HUES6 (cell line): Measurements from ENCODE around the gene TBX19.

Source experiments
- H3K27ac ChIP-seq: 2 replicates; pipeline ENCODE4 v1.7.0; 2013; ENCODE audit warnings: low read depth, mild to moderate bottlenecking, low read length, inconsistent platforms
- H3K27me3 ChIP-seq: 2 replicates; pipeline ENCODE4 v1.6.1; 2013; ENCODE audit warnings: low read length; ENCODE audit not compliant: control insufficient read depth, insufficient read depth
- H3K36me3 ChIP-seq: 2 replicates; pipeline ENCODE4 v1.6.1; 2013; ENCODE audit warnings: low read length; ENCODE audit not compliant: control insufficient read depth, insufficient read depth
- H3K4me1 ChIP-seq: 2 replicates; pipeline ENCODE4 v1.6.1; 2013; ENCODE audit warnings: low read length; ENCODE audit not compliant: control insufficient read depth, insufficient read depth
- H3K4me3 ChIP-seq: 2 replicates; pipeline ENCODE4 v1.5.1; 2013; ENCODE audit warnings: low read depth, low read length
- H3K9ac ChIP-seq: one replicate; pipeline ENCODE4 v1.6.1; 2013; ENCODE audit warnings: mild to moderate bottlenecking, low read length
- H3K9me3 ChIP-seq: 2 replicates; pipeline ENCODE4 v1.6.1; 2013; ENCODE audit warnings: low read depth, low read length; ENCODE audit not compliant: control insufficient read depth, insufficient read depth

The TBX19 gene

GRCh38 chr1:168279253-168279652 lies 1.4 kb upstream of the TBX19 start:
- H3K9ac ChIP-seq, result no peak overlapping the region
- no peaks in the 10 kb centered on the region for H3K36me3 ChIP-seq
- no peaks in the 10 kb centered on the region for H3K27me3 ChIP-seq
- no peaks in the 10 kb centered on the region for H3K9me3 ChIP-seq
- H3K27ac ChIP-seq, result no peak overlapping the region
- H3K4me3 ChIP-seq, result no peak overlapping the region
- H3K4me1 ChIP-seq, result no peaks in the 10 kb centered on the region

GRCh38 chr1:168281603-168282325 lies 1.1 kb downstream of the TBX19 start:
- H3K4me3 ChIP-seq, result no peak overlapping the region
- no peaks in the 10 kb centered on the region for H3K36me3 ChIP-seq
- no peak overlapping the region for H3K27ac ChIP-seq
- no peak overlapping the region for H3K9ac ChIP-seq
- no peaks in the 10 kb centered on the region for H3K27me3 ChIP-seq
- peaks cover 16% of the 10 kb centered on the region for H3K4me1 ChIP-seq
- H3K9me3 ChIP-seq, result no peaks in the 10 kb centered on the region

- Histone ChIP-seq H3K4me1 (peaks cover 16% of the 10 kb centered on the region), H3K27ac (no peak overlapping the region), H3K4me3 (no peak overlapping the region), H3K36me3 (no peaks in the 10 kb centered on the region), H3K9me3 (no peaks in the 10 kb centered on the region), H3K27me3 (no peaks in the 10 kb centered on the region), H3K9ac (no peak overlapping the region)
These were observed 4.8 kb downstream of the TBX19 start for GRCh38 chr1:168285521-168285790.

- no peak overlapping the region for H3K9ac ChIP-seq
- H3K36me3 ChIP-seq, result no peaks in the 10 kb centered on the region
- H3K27me3 ChIP-seq, result no peaks in the 10 kb centered on the region
- H3K27ac ChIP-seq, result no peak overlapping the region
- peaks cover 20% of the 10 kb centered on the region for H3K4me1 ChIP-seq
- no peak overlapping the region for H3K4me3 ChIP-seq
- H3K9me3 ChIP-seq, result no peaks in the 10 kb centered on the region
These were observed 5.6 kb downstream of the TBX19 start for GRCh38 chr1:168285971-168286927.

- Histone ChIP-seq H3K36me3 (no peaks in the 10 kb centered on the region), H3K4me3 (no peak overlapping the region), H3K9ac (no peak overlapping the region)
These were observed 6.6 kb downstream of the TBX19 start for GRCh38 chr1:168287237-168287664.

GRCh38 chr1:168288311-168289052 lies 7.8 kb downstream of the TBX19 start:
- no peak overlapping the region for H3K27ac ChIP-seq

More at GRCh38 chr1:168287237-168287664, 6.6 kb downstream of the TBX19 start:
- Histone ChIP-seq H3K9me3 (no peaks in the 10 kb centered on the region), H3K27ac (no peak overlapping the region), H3K27me3 (no peaks in the 10 kb centered on the region), H3K4me1 (peaks cover 30% of the 10 kb centered on the region)

GRCh38 chr1:168291222-168291837 lies 10.7 kb downstream of the TBX19 start:
- no peak overlapping the region for H3K4me3 ChIP-seq
- H3K9ac ChIP-seq, result no peak overlapping the region
- no peaks in the 10 kb centered on the region for H3K36me3 ChIP-seq
- peaks cover 15% of the 10 kb centered on the region for H3K4me1 ChIP-seq
- no peak overlapping the region for H3K27ac ChIP-seq
- H3K27me3 ChIP-seq, result no peaks in the 10 kb centered on the region
- no peaks in the 10 kb centered on the region for H3K9me3 ChIP-seq

More at GRCh38 chr1:168288311-168289052, 7.8 kb downstream of the TBX19 start:
- H3K4me3 ChIP-seq, result no peak overlapping the region
- no peaks in the 10 kb centered on the region for H3K27me3 ChIP-seq
- H3K9ac ChIP-seq, result no peak overlapping the region
- H3K36me3 ChIP-seq, result no peaks in the 10 kb centered on the region
- H3K4me1 ChIP-seq, result peaks cover 30% of the 10 kb centered on the region
- no peaks in the 10 kb centered on the region for H3K9me3 ChIP-seq

- H3K36me3 ChIP-seq, result no peaks in the 10 kb centered on the region
- H3K9me3 ChIP-seq, result no peaks in the 10 kb centered on the region
- no peak overlapping the region for H3K4me3 ChIP-seq
- H3K9ac ChIP-seq, result no peak overlapping the region
- H3K27me3 ChIP-seq, result no peaks in the 10 kb centered on the region
- H3K4me1 ChIP-seq, result peaks cover 14% of the 10 kb centered on the region
- H3K27ac ChIP-seq, result no peak overlapping the region
These were observed 12.7 kb downstream of the TBX19 start for GRCh38 chr1:168293356-168293755.

GRCh38 chr1:168295411-168296114 lies 14.9 kb downstream of the TBX19 start:
- Histone ChIP-seq H3K36me3 (no peaks in the 10 kb centered on the region), H3K27ac (no peak overlapping the region), H3K4me3 (no peak overlapping the region), H3K9ac (no peak overlapping the region), H3K27me3 (no peaks in the 10 kb centered on the region), H3K9me3 (no peaks in the 10 kb centered on the region), H3K4me1 (peaks cover 14% of the 10 kb centered on the region)

GRCh38 chr1:168297019-168297730 lies 16.5 kb downstream of the TBX19 start:
- Histone ChIP-seq H3K27me3 (no peaks in the 10 kb centered on the region), H3K9ac (no peak overlapping the region), H3K36me3 (no peaks in the 10 kb centered on the region), H3K4me3 (no peak overlapping the region), H3K9me3 (no peaks in the 10 kb centered on the region), H3K27ac (no peak overlapping the region), H3K4me1 (peaks cover 7% of the 10 kb centered on the region; the same call in 1 of the 2 replicates)
